Ascending aorta (tissue), 2 donors: ENCODE results near the gene SKAP1. TPM values are rescaled to one million over a fixed set of nuclear protein-coding genes. Genes with fewer than 3 reads are reported as not detected.
"Not testable (repeated sequence)": the region's sequence is repeated elsewhere in the genome, so short reads cannot be mapped to it uniquely, and the experiment has no call there.

Experiments used
- DNase-seq, 2 donors: peaks; one replicate each; pipeline ENCODE4 v3.0.0-alpha.2; 2019; ENCODE audit warnings: low spot score in 2 of 2
- H3K27ac ChIP-seq, 2 donors: fragments of 200-600 bp; sonication (generic); one replicate each; pipeline ENCODE4 v1.5.1; 2016 to 2017; ENCODE audit warnings: mild to moderate bottlenecking in 1 of 2
- H3K27me3 ChIP-seq: fragments of 200-600 bp; sonication (generic); one replicate; pipeline ENCODE4 v1.5.1; 2017
- H3K36me3 ChIP-seq, 2 donors: fragments of 200-600 bp; sonication (generic); one replicate each; pipeline ENCODE4 v1.5.1; 2016
- H3K4me1 ChIP-seq, 2 donors: fragments of 200-600 bp; sonication (generic); one replicate each; pipeline ENCODE4 v1.5.1; 2016 to 2017; ENCODE audit warnings: mild to moderate bottlenecking in 1 of 2
- H3K4me3 ChIP-seq, 2 donors: fragments of 200-600 bp; sonication (generic); one replicate each; pipeline ENCODE4 v1.5.1; 2016 to 2017; ENCODE audit warnings: mild to moderate bottlenecking in 1 of 2
- H3K9me3 ChIP-seq, 2 donors: fragments of 200-600 bp; sonication (generic); one replicate each; pipeline ENCODE4 v1.5.1; 2016
- CTCF ChIP-seq, 3 experiments: fragments of 200-600 bp in 2 of 3; fragments of 450-650 bp in 1 of 3; sonication (generic) in 2 of 3; IDR thresholded peaks; one replicate each; pipeline ENCODE4 v1.5.1; 2016 to 2019; ENCODE audit warnings: antibody characterized with exemption in 3 of 3, mild to moderate bottlenecking in 1 of 3, moderate library complexity in 1 of 3
- intact Hi-C: fragments of 100-400 bp; cut with DNase I; formaldehyde crosslinking; loops from one replicate; pipeline ENCODE4 v1.15.1; 2023
- total RNA-seq: library from RNA; depleted of rRNA; stranded (reverse); fragments of >200 nt; gene quantifications from one replicate; pipeline ENCODE4 v1.1.0, GENCODE V29; 2016

Gene SKAP1
- total RNA-seq, 1 donor from 2014 or later: not detected

GRCh38 chr17:48432820-48433775 is 3.1 kb upstream of the SKAP1 start:
- intact Hi-C loops: no loop called here
- no peak overlapping the region for H3K27ac ChIP-seq

DNA sequence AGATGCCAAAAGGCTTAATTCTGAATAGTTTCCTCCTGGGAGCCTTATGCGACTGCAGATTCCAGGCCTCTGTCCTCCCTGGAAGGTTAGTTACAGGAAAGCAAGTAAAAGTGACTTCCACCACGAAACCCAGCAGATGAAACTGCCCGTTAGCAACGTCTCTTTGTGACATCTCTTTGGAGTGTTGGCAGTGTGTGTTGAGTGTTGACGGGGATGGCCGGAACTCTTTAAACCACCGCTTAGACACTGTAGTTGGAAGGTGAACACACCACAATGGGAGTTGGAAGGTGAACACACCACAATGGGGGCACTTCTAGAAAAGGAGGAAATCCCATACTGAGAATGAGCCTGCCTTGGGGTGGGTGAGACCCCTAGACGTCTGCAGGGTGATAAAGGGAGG is 858 bp downstream of the SKAP1 start:
- DNase-seq: no peak
- Histone ChIP-seq H3K27ac (no peak overlapping the region), H3K36me3 (no peaks in the 10 kb centered on the region), H3K27me3 (no peaks in the 10 kb centered on the region), H3K4me1 (no peaks in the 10 kb centered on the region), H3K4me3 (no peak overlapping the region), H3K9me3 (no peaks in the 10 kb centered on the region)
- TF ChIP-seq CTCF (IDR thresholded peaks at IDR 0.05): no peak
- intact Hi-C loops: no loop called here

More at GRCh38 chr17:48432820-48433775, 3.1 kb upstream of the SKAP1 start:
- no peak for DNase-seq
- Histone ChIP-seq H3K4me1 (no peaks in the 10 kb centered on the region), H3K27me3 (no peaks in the 10 kb centered on the region), H3K9me3 (no peaks in the 10 kb centered on the region), H3K4me3 (no peak overlapping the region), H3K36me3 (no peaks in the 10 kb centered on the region)
- no peak for TF ChIP-seq CTCF (IDR thresholded peaks at IDR 0.05)

DNA sequence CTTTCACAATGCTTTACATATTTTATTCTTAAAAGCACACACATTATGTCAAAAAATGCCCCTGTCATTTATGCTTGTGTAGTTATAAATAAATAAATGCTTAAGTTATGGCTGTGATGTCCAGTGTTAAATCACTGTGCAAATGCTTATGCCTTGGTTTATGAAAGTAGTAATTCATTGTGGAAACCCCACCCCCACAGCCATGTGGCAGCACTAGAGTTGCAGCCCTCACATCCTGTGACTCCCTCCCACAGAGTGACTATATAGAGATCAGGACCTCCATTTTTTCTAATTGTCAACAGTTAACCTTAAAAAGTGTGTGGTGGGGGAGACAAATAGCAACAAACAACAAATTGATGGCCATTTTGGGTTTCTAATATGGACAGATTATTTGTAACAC is 2.4 kb downstream of the SKAP1 start:
- no peaks in the 10 kb centered on the region for H3K36me3 ChIP-seq
- H3K4me3 ChIP-seq: no peak overlapping the region
- no peaks in the 10 kb centered on the region for H3K9me3 ChIP-seq
- H3K27me3 ChIP-seq: no peaks in the 10 kb centered on the region
- no peak for DNase-seq
- H3K27ac ChIP-seq: no peak overlapping the region
- intact Hi-C loops: no loop called here
- no peaks in the 10 kb centered on the region for H3K4me1 ChIP-seq
- no peak for TF ChIP-seq CTCF (IDR thresholded peaks at IDR 0.05)

- Histone ChIP-seq H3K27me3 (no peaks in the 10 kb centered on the region), H3K4me3 (no peak overlapping the region), H3K4me1 (no peaks in the 10 kb centered on the region), H3K9me3 (no peaks in the 10 kb centered on the region), H3K27ac (no peak overlapping the region), H3K36me3 (no peaks in the 10 kb centered on the region)
- TF ChIP-seq CTCF (IDR thresholded peaks at IDR 0.05): no peak
- intact Hi-C loops: no loop called here
- DNase-seq: no peak
Observed at GRCh38 chr17:48426761-48427500, 3.1 kb downstream of the SKAP1 start.

DNA sequence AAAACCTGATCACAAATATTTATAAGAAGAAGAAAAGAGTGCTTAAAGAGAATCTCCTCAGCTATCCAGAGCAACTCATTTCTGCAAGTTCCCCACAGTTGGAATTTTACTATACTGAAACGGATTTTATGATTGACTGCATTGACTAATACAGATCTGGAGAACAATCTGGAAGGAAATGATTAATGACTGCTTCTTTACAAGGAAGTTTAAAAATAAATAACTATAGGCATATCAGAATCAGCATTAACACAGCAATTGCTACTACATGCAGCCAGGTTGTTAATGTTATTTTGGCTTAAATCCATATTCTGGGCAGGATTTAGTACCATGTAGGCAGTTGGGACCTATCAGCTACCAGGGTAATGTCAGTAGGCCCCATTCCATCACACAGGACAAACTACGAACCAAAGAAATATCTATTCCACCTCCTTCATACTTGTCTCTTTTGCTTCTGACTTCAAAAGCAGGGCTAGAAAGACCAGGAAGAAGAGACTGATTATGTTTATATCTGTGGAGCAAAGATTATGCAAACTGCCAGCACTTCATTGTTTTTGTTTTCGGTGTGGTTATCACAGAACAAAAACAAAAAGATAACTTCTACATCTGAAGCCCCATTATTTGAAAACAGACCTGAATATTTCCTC is 3.9 kb downstream of the SKAP1 start:
- H3K27ac ChIP-seq: no peak overlapping the region
- H3K36me3 ChIP-seq: no peaks in the 10 kb centered on the region
- H3K4me1 ChIP-seq: no peaks in the 10 kb centered on the region
- H3K27me3 ChIP-seq: no peaks in the 10 kb centered on the region
- intact Hi-C loops: no loop called here
- no peak for DNase-seq
- no peaks in the 10 kb centered on the region for H3K9me3 ChIP-seq
- no peak for TF ChIP-seq CTCF (IDR thresholded peaks at IDR 0.05)
- no peak overlapping the region for H3K4me3 ChIP-seq

GRCh38 chr17:48422060-48422459 is 8.0 kb downstream of the SKAP1 start:
- H3K36me3 ChIP-seq, H3K27ac ChIP-seq, intact Hi-C loops, H3K4me3 ChIP-seq, H3K4me1 ChIP-seq, DNase-seq, H3K27me3 ChIP-seq, H3K9me3 ChIP-seq: not testable (repeated sequence)
